Stimulated activated CD4-positive, alpha-beta T cell treated with anti-CD3 and anti-CD28 coated beads, Interleukin-15, amount 100 ng/mL, for 48 hours (primary cell): ENCODE measurements around the gene HEATR3.

Experiments
- DNase-seq, 2 donors: peaks; one replicate each; pipeline ENCODE4 v3.0.0-alpha.2; 2020; ENCODE audit warnings: low read depth in 2 of 2

Gene HEATR3

DNA sequence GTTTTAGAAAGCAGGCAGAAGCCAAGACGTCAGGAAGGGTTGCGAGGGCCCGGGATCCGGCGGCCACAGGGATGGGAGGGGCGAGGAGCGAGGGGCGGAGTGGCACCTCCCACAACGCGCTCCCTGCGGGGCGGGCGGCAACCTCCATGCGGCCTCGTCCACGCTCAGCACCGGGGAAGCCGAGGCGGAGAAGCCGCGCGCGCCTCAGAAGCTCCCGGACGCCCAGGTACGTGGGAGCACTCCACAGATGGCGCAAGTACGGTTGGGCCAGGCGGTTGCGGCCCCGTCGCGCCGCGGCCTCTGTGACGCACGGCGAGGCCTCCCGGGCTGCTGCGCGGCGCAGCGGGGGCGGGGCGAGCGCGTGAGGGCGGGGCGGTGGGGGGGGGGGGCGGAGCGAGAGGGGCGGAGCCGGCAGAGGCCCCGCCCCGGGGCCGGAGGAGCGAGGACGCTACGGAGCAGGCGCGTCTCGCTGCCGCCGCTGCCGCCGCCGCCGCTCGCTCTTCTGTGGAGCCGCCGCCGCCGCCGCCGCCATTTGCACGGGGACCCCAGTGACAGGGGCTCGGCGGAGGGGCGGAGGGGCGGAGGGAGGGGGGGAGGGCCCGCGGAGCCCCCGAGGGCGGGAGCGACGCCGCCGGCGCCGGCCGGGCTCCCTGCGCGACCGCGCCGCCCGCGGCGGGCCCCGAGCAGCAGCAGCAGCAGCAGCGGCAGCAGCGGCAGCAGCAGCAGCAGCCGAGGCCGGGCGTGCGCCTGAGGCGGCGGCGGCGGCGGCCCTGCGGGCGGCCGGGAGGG, 87.2 kb downstream of the HEATR3 start, which contains the start of gene TENT4B:
TSS of gene TENT4B (plus strand) at position 500 of the 789 bp plus-strand sequence. CDS start 316 bp downstream, outside the sequence.
- peak; percentile 77 to 79 for DNase-seq

GRCh38 chr16:50153596-50154419, 88.0 kb downstream of the HEATR3 start:
- DNase-seq: peak in 1 of 2 donors; percentile 18

GRCh38 chr16:50154420-50154950, 88.7 kb downstream of the HEATR3 start:
- no peak for DNase-seq

DNA sequence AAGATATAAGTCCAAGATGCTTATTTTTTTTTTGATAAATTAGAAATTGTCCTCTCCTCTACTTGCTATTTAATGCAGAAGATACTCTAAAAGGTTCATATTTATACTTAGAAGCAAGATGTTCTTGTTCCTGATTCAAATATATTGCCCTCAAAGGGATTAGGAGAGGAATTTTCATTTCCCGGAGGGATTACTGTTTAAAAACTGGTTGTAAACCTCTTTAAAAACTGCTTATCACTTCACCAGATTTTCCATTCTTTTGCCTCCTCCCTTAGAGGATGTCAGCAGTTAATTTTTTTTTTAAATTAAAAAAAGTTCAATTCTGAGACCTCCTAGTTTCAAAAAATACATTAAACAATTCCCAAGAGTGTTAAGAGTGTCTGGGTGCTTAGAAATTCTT, 90.2 kb downstream of the HEATR3 start:
- no peak for DNase-seq
